ENCODE measurements around the gene PRM3. TPM values are rescaled to one million over a fixed set of nuclear protein-coding genes. Genes with fewer than 3 reads are reported as not detected.
A peak's percentile ranks its signal among the peaks of the same experiment; 100 is the strongest.

The PRM3 gene
- total and polyA plus RNA-seq, 2 donors (not counting 1 experiment from before 2014, with no cell fraction given), result not detected

- Histone ChIP-seq H3K79me2 (ENCODE audit: control insufficient read depth, insufficient read depth, low read length) (no peaks in the 10 kb centered on the region), H4K20me1 (ENCODE audit: control insufficient read depth, insufficient read depth, low read length, poor library complexity, severe bottlenecking) (no peaks in the 10 kb centered on the region), H3K36me3 (replicated peaks in 1 of 2; ENCODE audit: control extremely low read depth in 1 of 2, control insufficient read depth in 1 of 2, extremely low read depth in 1 of 2, insufficient read depth in 2 of 2, low read length in 1 of 2) (no peaks in the 10 kb centered on the region), H3K9me3 (ENCODE audit: control extremely low read depth in 1 of 3, control insufficient read depth in 2 of 3, insufficient read depth in 1 of 3, low read length in 2 of 3) (peaks cover 0 to 24% (median 7%) of the 10 kb centered on the region in 3 donors), H2AFZ (ENCODE audit: insufficient read depth, low read depth, low read length, poor library complexity, severe bottlenecking) (no peak overlapping the region), H3K27me3 (replicated peaks in 1 of 4; ENCODE audit: control extremely low read depth in 1 of 4, control insufficient read depth in 3 of 4, insufficient read depth in 4 of 4, low read length in 3 of 4) (no peaks in the 10 kb centered on the region), H3K4me1 (ENCODE audit: control insufficient read depth in 2 of 2, insufficient read depth in 2 of 2, low read length in 2 of 2) (peaks cover 75 to 95% of the 10 kb centered on the region in 2 donors), H3K4me3 (ENCODE audit: control extremely low read depth in 1 of 5, extremely low read depth in 1 of 5, insufficient read depth in 1 of 5, low read depth in 2 of 5, low read length in 4 of 5) (peak overlapping the region in 1 of 5 experiments; percentile 43), H3K9ac (ENCODE audit: low read length) (peak overlapping the region; percentile 44), H3K4me2 (replicated peaks; ENCODE audit: low read depth, low read length, poor library complexity, severe bottlenecking) (peak overlapping the region; percentile 73), H3K27ac (ENCODE audit: low read length in 2 of 2) (peak overlapping the region; percentile 91 to 96)
- TF ChIP-seq CTCF (IDR thresholded peaks at IDR 0.05), result no peak
- no peak for TF ChIP-seq EZH2 (IDR thresholded peaks at IDR 0.05; ENCODE audit: borderline replicate concordance, insufficient read depth, low read depth, low read length, poor library complexity, severe bottlenecking)
- DNase-seq, result peak; percentile 84
- intact Hi-C loops (cut with micrococcal nuclease), result loop anchor here (2.0 to 5.0 kb wide), 4 partner anchors 35 to 372 kb away; partner anchors contain the start of gene RMI2
- ChIA-PET CTCF (interaction anchor here (0.5 to 6.9 kb wide), 11 partner anchors 12 to 372 kb away, joined by 3 to 136 read pairs (median 5); partner anchors contain the start of gene SOCS1), POLR2A (interaction anchor here (0.6 to 6.8 kb wide), 14 partner anchors 12 to 345 kb away, joined by 3 to 118 read pairs (median 8); partner anchors contain the start of gene SOCS1)
- no peaks in the 10 kb centered on the region for H3K27me3 Mint-ChIP-seq
- peak overlapping the region; percentile 80 for H3K4me3 Mint-ChIP-seq
- 42% methylated on average over 8 of the region's 9 CpGs for WGBS (ENCODE audit: insufficient coverage)
- ATAC-seq (ENCODE audit: low read depth), result peak; percentile 62
- H3K27ac Mint-ChIP-seq, result peak overlapping the region; percentile 100
- H3K4me1 Mint-ChIP-seq, result peaks cover 81% of the 10 kb centered on the region
- H3K9me3 Mint-ChIP-seq (ENCODE audit: insufficient read depth), result no peaks in the 10 kb centered on the region
Observed at GRCh38 chr16:11309895-11310633, 36.6 kb upstream of the PRM3 start.

Data from B cell (primary cell).